H1 (cell line): Measurements from ENCODE around the gene KCNJ12. TPM values are rescaled to one million over a fixed set of nuclear protein-coding genes. Genes with fewer than 3 reads are reported as not detected.

Experiments
- CTCF ChIP-seq, 3 experiments: IDR thresholded peaks; 1 replicate in 2 of 3; 2 replicates in 1 of 3; pipeline versions ENCODE4 v1.5.1 to v1.6.1; 2011; ENCODE audit warnings: low read length in 3 of 3, mild to moderate bottlenecking in 3 of 3, inconsistent platforms in 2 of 3, low read depth in 1 of 3, moderate library complexity in 1 of 3; ENCODE audit not compliant: insufficient read depth in 1 of 3; ENCODE audit errors: control extremely low read depth in 1 of 3
- HDAC2 ChIP-seq, 2 experiments: fragments of 300-600 bp in 1 of 2; sonication (generic) in 1 of 2; IDR thresholded peaks; 2 replicates each; pipeline ENCODE4 v1.6.1; 2011 to 2012; ENCODE audit warnings: low read depth in 2 of 2, low read length in 2 of 2, mild to moderate bottlenecking in 2 of 2, moderate library complexity in 2 of 2, borderline replicate concordance in 1 of 2, inconsistent platforms in 1 of 2
- KDM1A ChIP-seq: fragments of 200-600, 300-600 bp; sonication (generic); IDR thresholded peaks from 2 replicates; pipeline ENCODE4 v1.7.1; 2016; ENCODE audit warnings: mild to moderate bottlenecking, low read length, borderline replicate concordance
- MAX ChIP-seq: IDR thresholded peaks from 2 replicates; pipeline ENCODE4 v1.6.1; 2012; ENCODE audit warnings: inconsistent platforms
- POLR2A ChIP-seq, 2 experiments: IDR thresholded peaks; 1 replicate in 1 of 2; 2 replicates in 1 of 2; pipeline ENCODE4 v1.6.1; 2011; ENCODE audit warnings: low read depth in 2 of 2, low read length in 2 of 2, mild to moderate bottlenecking in 2 of 2; ENCODE audit errors: control extremely low read depth in 1 of 2
- POLR2AphosphoS5 ChIP-seq: IDR thresholded peaks from 2 replicates; pipeline ENCODE4 v1.6.1; 2011; ENCODE audit warnings: low read depth, low read length
- SIN3A ChIP-seq, 2 experiments: IDR thresholded peaks in 1 of 2; conservative IDR thresholded peaks in 1 of 2; 2 replicates each; pipeline ENCODE4 v1.6.1; 2011 to 2012; ENCODE audit warnings: low read length in 2 of 2, improper control_type of control experiment in 1 of 2, low read depth in 1 of 2, mild to moderate bottlenecking in 1 of 2
- polyA plus RNA-seq, 7 experiments: library from polyadenylated mRNA; depleted of rRNA in 3 of 7; stranded (reverse) in 5 of 7; unstranded in 2 of 7; fragments of >200 nt in 5 of 7; fragments of 200-250 nt in 2 of 7; gene quantifications; 1 replicate in 5 of 7; 2 replicates in 1 of 7; 4 replicates in 1 of 7; pipeline versions ENCODE4 v1.2.1 to v1.2.3, GENCODE V29; 2011 to 2013; ENCODE audit warnings: missing spikeins in 2 of 7, mixed read lengths in 2 of 7
- total RNA-seq: library from RNA; stranded (reverse); fragmentation: NEBNext Ultra II Directional; extraction: Animal tissue kit (Norgen Biotek cat#: 25700); gene quantifications from 2 replicates; pipeline ENCODE4 v1.2.1, GENCODE V29; 2021

The KCNJ12 gene
- total and polyA plus RNA-seq, 2 of the 8 experiments (the other 6 are each of a cell fraction or from before 2014, with no cell fraction given): 1.2 to 1.5 TPM

- TF ChIP-seq CTCF (IDR thresholded peaks at IDR 0.05; ENCODE audit: control extremely low read depth in 1 of 3, insufficient read depth in 1 of 3, low read depth in 1 of 3, low read length in 3 of 3) (peak; percentile 70 to 87 (median 83)), HDAC2 (IDR thresholded peaks at IDR 0.05; ENCODE audit: borderline replicate concordance in 1 of 2, low read depth in 2 of 2, low read length in 2 of 2) (no peak), MAX (0 out of 2 replicates have a peak, but pooled peaks have one; percentile 17), SIN3A (conservative IDR thresholded peaks at IDR 0.05 in 1 of 2, IDR thresholded peaks at IDR 0.05 in 1 of 2; ENCODE audit: low read depth in 1 of 2, low read length in 2 of 2) (peak; percentile 67 to 88; a peak in 3 of 4 replicates), POLR2AphosphoS5 (no peak), KDM1A (no peak), POLR2A (IDR thresholded peaks at IDR 0.05; ENCODE audit: control extremely low read depth in 1 of 2, low read depth in 2 of 2, low read length in 2 of 2) (no peak)
Observed at GRCh38 chr17:21457051-21458026, 81.2 kb downstream of the KCNJ12 start (continued).
